Measurements from ENCODE around the gene BCO2. TPM values are rescaled to one million over a fixed set of nuclear protein-coding genes. Genes with fewer than 3 reads are reported as not detected.

The BCO2 gene
- total RNA-seq, 2 donors from 2014 or later, result 0.24 to 1.0 TPM

- H3K4me1 ChIP-seq (ENCODE audit: control insufficient read depth, insufficient read depth, low read length), result no peaks in the 10 kb centered on the region
- DNase-seq, result peak; percentile 75
- Mint-ChIP-seq H3K27me3 (ENCODE audit: insufficient read depth) (peaks cover 2% of the 10 kb centered on the region), H3K9me3 (no peaks in the 10 kb centered on the region), H3K27ac (no peak within 1 kb of the TSS), H3K36me3 (ENCODE audit: low read depth) (no peaks in the 10 kb centered on the region), H3K4me1 (no peaks in the 10 kb centered on the region), H3K4me3 (no peak within 1 kb of the TSS)
- no peak for TF ChIP-seq CTCF (conservative IDR thresholded peaks at IDR 0.05)
- no peak within 1 kb of the TSS for H3K9ac ChIP-seq (ENCODE audit: extremely low read depth, low read length, poor library complexity, severe bottlenecking)
- H3K36me3 ChIP-seq (ENCODE audit: control insufficient read depth, insufficient read depth, low read length), result no peaks in the 10 kb centered on the region
- H3K4me3 ChIP-seq (ENCODE audit: low read length), result no peak within 1 kb of the TSS
- H3K27me3 ChIP-seq (ENCODE audit: control insufficient read depth, insufficient read depth, low read length, poor library complexity, severe bottlenecking), result no peaks in the 10 kb centered on the region
- H3K27ac ChIP-seq (ENCODE audit: low read depth, low read length), result no peak within 1 kb of the TSS
- no peaks in the 10 kb centered on the region for H3K9me3 ChIP-seq (ENCODE audit: control insufficient read depth, low read length)
- 72 to 93% methylated on average over 8 to 12 of the region's 12 CpGs for WGBS, 2 experiments (ENCODE audit: insufficient coverage in 1 of 2, insufficient read length in 1 of 2)
Measured at GRCh38 chr11:112163875-112164685, 11.2 kb upstream of the BCO2 start, which contains the start of gene IL18. Gene IL18, minus strand, starts transcription at chr11:112164094. Its CDS starts 9,041 bp downstream, at chr11:112155053.

- Mint-ChIP-seq H3K4me1 (no peaks in the 10 kb centered on the region), H3K27ac (no peak overlapping the region), H3K9me3 (no peaks in the 10 kb centered on the region), H3K4me3 (no peak overlapping the region), H3K36me3 (ENCODE audit: low read depth) (no peaks in the 10 kb centered on the region), H3K27me3 (ENCODE audit: insufficient read depth) (peaks cover 2% of the 10 kb centered on the region)
- H3K9me3 ChIP-seq (ENCODE audit: control insufficient read depth, low read length), result no peaks in the 10 kb centered on the region
- TF ChIP-seq CTCF (conservative IDR thresholded peaks at IDR 0.05), result no peak
- WGBS, 2 experiments (ENCODE audit: insufficient coverage in 1 of 2, insufficient read length in 1 of 2), result 84 to 93% methylated on average over 3 of the region's 3 CpGs
- H3K27me3 ChIP-seq (ENCODE audit: control insufficient read depth, insufficient read depth, low read length, poor library complexity, severe bottlenecking), result no peaks in the 10 kb centered on the region
- H3K27ac ChIP-seq (ENCODE audit: low read depth, low read length), result no peak overlapping the region
- no peaks in the 10 kb centered on the region for H3K36me3 ChIP-seq (ENCODE audit: control insufficient read depth, insufficient read depth, low read length)
- H3K4me1 ChIP-seq (ENCODE audit: control insufficient read depth, insufficient read depth, low read length), result no peaks in the 10 kb centered on the region
- H3K9ac ChIP-seq (ENCODE audit: extremely low read depth, low read length, poor library complexity, severe bottlenecking), result no peak overlapping the region
- no peak overlapping the region for H3K4me3 ChIP-seq (ENCODE audit: low read length)
- no peak for DNase-seq
Measured at GRCh38 chr11:112165049-112165448, 10.3 kb upstream of the BCO2 start.

GRCh38 chr11:112166562-112166961 lies 8.8 kb upstream of the BCO2 start:
- H3K4me1 Mint-ChIP-seq, result no peaks in the 10 kb centered on the region
- H3K9me3 Mint-ChIP-seq, result no peaks in the 10 kb centered on the region
- H3K27ac ChIP-seq (ENCODE audit: low read depth, low read length), result no peak overlapping the region
- no peak for DNase-seq
- H3K9me3 ChIP-seq (ENCODE audit: control insufficient read depth, low read length), result no peaks in the 10 kb centered on the region
- H3K4me1 ChIP-seq (ENCODE audit: control insufficient read depth, insufficient read depth, low read length), result no peaks in the 10 kb centered on the region
- H3K27ac Mint-ChIP-seq, result no peak overlapping the region
- H3K27me3 ChIP-seq (ENCODE audit: control insufficient read depth, insufficient read depth, low read length, poor library complexity, severe bottlenecking), result no peaks in the 10 kb centered on the region
- H3K27me3 Mint-ChIP-seq (ENCODE audit: insufficient read depth), result peaks cover 2% of the 10 kb centered on the region
- H3K4me3 Mint-ChIP-seq, result no peak overlapping the region
- H3K4me3 ChIP-seq (ENCODE audit: low read length), result no peak overlapping the region
- H3K36me3 ChIP-seq (ENCODE audit: control insufficient read depth, insufficient read depth, low read length), result no peaks in the 10 kb centered on the region
- H3K9ac ChIP-seq (ENCODE audit: extremely low read depth, low read length, poor library complexity, severe bottlenecking), result no peak overlapping the region
- WGBS, 2 experiments (ENCODE audit: insufficient coverage in 1 of 2, insufficient read length in 1 of 2), result 87 to 88% methylated on average over 7 to 8 of the region's 8 CpGs
- no peaks in the 10 kb centered on the region for H3K36me3 Mint-ChIP-seq (ENCODE audit: low read depth)
- TF ChIP-seq CTCF (conservative IDR thresholded peaks at IDR 0.05), result no peak
